Endometrial microvascular endothelial cells (primary cell): Measurements from ENCODE around the gene LKAAEAR1. TPM values are rescaled to one million over a fixed set of nuclear protein-coding genes. Genes with fewer than 3 reads are reported as not detected.
"Not testable (repeated sequence)": the region's sequence is repeated elsewhere in the genome, so short reads cannot be mapped to it uniquely, and the experiment has no call there.

Source experiments
- in situ Hi-C: cut with HindIII; loops from 2 replicates; pipeline ENCODE4 v1.10.0; 2017; ENCODE audit warnings: low sequenced_read_pairs, low pct_unique_long_range_greater_than_20kb; ENCODE audit errors: inconsistent ontology term
- total RNA-seq: library from RNA; depleted of rRNA; stranded (reverse); fragments of >200 nt; gene quantifications from one replicate; pipeline ENCODE4 v1.2.3, GENCODE V29; 2015; ENCODE audit errors: inconsistent ontology term

The LKAAEAR1 gene
- total RNA-seq = not detected

DNA sequence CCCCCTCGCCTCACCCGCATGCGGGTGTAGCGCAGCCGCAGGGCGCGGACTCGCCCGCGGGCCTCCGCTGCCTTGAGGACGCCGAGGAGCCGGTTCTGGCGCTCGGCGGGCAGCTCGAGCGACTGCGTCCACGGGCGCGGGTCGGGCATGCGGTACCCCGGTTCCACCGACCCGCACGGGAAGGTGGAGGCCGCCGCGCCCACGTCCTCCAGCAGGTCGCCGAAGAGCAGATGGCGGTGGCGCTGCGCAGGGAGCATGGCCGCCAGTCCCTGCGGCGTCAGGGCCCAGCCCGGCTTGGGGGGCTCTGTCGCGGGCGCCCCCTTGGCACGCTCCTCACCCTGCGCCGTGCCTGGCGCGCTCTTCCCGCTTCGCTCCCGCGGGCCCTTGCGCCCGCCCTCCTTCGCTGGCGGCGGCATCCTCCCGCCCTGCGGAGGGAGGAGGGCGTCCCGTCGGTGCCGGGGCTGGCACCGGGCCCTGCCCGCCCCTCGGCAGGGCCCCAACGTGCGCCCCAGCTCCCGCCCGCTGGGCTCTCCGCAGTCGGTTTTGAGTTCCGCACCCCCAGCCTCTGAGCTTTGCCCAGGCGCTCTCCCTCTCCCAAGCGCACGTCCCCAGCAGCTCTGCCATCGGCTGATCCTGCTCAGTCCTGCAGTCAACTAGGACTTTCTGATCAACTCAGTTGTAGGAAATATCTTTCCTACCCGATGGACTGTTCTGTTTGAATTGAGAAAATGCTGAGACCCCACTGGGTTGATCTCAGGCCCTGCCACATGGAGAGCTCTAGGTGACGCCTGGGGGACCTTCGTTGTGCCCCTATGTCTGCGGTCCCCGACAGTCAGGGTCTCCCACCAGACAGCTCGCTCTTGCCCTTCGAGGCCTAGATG is at the start of gene LKAAEAR1:
LKAAEAR1 (minus strand) TSS at position 595 of the 881 bp plus-strand sequence; CDS start at position 416, 179 bp downstream.
- in situ Hi-C loops = no loop called here

GRCh38 chr20:64131406-64131805 is 47.2 kb upstream of the LKAAEAR1 start:
- in situ Hi-C loops = no loop called here

GRCh38 chr20:64130876-64131275 is 46.7 kb upstream of the LKAAEAR1 start:
- in situ Hi-C loops = no loop called here

DNA sequence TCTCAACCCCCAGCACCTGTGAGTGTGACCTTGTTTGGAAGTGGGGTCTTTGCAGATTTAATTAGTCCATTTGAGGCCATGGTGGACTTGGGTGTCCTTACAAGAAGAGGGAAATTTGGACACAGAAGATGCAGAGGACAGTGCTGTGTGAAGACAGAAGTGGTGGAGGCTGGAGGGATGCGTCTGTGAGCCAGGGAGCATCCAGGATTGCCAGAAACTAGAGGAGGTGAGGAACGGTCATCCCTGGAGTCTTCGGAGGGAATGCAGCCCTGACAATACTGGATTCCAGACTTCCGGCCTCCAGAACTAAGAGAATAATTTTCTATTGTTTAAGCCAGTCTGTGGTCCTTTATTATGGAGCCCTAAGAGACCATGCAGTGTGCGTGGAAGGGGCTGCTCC is 46.1 kb upstream of the LKAAEAR1 start:
- in situ Hi-C loops = no loop called here

DNA sequence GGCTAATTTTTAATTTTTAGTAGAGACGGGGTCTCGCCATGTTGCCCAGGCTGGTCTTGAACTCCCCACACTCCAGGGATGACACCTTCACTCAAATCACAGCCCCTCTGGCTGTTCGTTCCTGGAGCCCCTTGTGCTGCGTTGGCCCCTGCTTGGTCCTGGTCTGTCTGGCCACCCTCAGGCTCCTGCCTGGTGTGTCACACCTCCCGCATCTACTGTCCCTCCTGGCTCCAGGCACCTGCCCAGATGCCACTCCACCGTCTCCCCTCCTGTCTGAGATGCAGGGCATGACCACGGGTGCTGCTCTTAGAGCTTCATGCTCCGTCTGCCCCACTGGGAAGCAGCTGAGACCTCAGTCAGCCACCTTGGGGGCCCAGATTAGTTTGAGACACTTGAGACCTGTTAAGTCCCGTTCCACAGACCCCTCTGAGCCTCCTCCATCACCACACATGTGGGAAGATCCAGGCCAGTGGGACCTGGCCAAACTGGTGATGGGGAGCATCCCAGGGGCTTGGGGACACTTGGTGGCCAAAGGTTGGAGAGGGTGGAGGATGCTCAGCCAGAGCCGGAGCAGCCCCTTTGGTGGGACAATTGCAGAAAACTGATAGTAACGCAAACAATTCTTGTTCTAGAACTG is 45.1 kb upstream of the LKAAEAR1 start:
- in situ Hi-C loops = no loop called here

DNA sequence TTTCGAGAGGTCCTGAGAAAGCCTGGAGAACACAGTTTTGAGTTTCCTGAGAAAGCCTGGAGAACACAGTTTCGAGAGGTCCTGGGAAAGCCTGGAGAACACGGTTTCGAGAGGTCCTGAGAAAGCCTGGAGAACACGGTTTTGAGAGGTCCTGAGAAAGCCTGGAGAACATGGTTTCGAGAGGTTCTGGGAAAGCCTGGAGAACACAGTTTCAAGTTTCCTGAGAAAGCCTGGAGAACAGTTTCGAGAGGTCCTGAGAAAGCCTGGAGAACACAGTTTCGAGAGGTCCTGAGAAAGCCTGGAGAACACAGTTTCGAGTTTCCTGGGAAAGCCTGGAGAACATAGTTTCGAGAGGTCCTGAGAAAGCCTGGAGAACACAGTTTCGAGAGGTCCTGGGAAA is 39.3 kb upstream of the LKAAEAR1 start:
- in situ Hi-C loops = not testable (repeated sequence)

DNA sequence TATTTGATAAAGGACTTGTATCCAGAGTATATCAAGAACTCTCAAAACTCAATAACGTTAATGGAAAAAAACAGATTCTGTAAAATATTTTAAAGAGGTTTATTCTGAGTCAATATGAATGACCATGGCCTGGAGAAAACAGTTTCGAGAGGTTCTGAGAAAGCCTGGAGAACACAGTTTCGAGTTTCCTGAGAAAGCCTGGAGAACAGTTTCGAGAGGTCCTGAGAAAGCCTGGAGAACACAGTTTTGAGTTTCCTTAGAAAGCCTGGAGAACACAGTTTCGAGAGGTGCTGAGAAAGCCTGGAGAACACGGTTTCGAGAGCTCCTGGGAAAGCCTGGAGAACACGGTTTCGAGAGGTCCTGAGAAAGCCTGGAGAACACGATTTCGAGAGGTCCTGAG is 38.7 kb upstream of the LKAAEAR1 start:
- in situ Hi-C loops = not testable (repeated sequence)

DNA sequence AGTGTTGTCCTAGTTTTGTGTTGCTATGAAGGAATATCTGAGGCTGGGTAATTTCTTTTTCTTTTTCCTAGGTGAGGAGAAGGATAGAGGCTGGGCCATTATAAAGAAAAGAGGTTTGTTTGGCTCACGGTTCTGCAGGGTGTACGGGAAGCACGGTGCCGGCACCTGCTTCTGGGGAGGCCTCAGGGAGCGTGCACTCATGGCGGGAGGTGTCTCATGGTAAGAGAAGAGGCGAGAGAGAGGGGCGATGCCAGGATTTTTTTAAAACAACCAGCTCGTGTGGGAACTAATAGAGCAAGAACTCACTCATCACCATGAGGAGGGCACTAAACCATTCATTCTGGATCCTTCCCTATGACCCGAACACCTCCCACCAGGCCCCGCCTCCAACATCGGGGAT is 37.4 kb upstream of the LKAAEAR1 start:
- in situ Hi-C loops = no loop called here

DNA sequence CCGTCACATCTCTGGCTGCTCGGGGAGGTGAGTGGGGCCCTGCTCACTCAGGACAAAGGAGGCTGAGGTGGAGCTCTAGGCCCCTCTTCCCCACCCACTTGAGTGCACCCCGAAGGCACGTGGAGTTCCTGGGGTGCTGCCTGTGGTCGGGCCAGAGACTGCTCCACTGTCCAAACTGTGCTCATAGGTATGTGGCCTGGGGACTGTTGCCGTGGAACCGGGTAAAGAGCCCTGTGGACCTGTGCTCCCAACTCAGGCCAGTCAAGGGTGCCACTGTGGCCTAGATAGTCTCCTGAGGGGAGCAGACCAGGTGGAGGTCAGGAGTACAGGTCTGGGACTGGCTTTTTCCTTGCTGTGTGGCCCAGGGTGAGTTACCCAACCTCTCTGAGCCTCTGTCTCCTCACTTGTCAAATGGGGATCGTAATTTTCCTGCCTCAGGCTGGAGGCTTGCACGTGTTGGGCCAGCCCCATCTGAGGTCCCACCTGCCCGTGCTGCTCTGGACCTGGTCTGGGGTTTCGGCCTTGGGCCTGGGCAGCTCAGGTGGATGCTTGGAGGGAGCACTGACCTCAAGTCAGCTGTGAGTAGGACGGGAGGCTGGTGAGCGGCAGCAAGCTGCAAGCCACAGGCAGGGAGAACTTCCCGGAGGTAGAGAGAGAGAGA is 35.6 kb upstream of the LKAAEAR1 start:
- in situ Hi-C loops = no loop called here

GRCh38 chr20:64119301-64119680 is 35.1 kb upstream of the LKAAEAR1 start:
- in situ Hi-C loops = no loop called here

GRCh38 chr20:64117432-64117777 is 33.2 kb upstream of the LKAAEAR1 start:
- in situ Hi-C loops = not testable (repeated sequence)

- in situ Hi-C loops = no loop called here
Measured at GRCh38 chr20:64116541-64117431, 32.6 kb upstream of the LKAAEAR1 start.

DNA sequence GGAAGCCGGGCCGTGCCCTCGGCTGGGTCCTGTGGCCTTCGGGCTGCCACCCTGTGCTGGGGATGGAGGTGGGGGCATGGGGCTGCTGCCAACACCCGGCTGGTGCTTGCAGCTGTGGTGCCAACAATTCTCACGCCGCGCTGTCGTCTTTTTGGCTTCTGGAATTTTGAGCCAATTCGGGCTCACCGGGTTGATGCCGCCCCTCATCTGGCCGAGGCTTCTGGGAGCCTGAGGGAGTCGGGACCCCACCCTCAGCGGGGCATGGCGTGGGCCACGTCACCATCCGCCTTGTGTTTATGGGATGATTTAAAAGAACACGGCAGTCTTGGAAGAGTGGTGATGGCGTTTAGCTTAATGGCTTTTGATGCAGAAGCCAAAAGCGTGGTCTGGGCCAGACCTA is 31.8 kb upstream of the LKAAEAR1 start:
- in situ Hi-C loops = no loop called here

DNA sequence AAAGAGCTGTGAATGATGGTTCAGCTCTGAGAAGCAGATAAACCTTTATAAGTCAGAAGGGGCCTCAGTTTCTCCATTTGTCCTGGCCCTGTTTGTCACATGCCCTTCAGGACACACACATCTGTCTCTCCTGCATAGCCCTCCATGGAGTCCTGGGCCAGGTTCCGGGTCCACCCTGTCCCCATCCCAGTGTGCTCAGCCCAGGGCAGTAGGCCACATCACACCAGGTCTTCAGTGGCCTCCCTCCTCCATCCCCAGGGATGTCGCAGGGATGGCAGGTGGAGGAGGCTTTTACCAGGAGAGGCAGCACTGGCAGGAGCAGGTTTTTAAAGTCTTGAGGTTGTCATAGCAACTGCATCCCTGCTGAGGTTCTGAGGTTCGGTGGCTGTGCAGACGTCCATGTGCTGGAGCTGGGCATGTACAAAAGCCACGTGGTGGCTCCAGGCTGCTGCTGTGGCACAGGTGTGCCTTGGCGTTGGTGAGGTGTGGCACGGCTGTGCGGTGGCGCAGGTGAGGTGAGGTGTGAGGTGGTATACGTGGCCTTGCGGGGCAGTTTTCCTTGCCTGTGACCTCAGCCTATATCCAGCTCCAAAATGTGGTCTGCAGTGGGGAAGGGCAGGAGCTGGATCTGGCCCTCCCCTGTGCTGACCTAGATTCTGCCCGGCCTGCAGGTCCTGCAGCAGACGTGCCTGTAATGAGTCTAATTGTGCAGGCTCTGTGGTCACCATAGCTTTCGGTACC is 31.1 kb upstream of the LKAAEAR1 start:
- in situ Hi-C loops = no loop called here

GRCh38 chr20:64114356-64114971 is 30.3 kb upstream of the LKAAEAR1 start:
- in situ Hi-C loops = no loop called here

DNA sequence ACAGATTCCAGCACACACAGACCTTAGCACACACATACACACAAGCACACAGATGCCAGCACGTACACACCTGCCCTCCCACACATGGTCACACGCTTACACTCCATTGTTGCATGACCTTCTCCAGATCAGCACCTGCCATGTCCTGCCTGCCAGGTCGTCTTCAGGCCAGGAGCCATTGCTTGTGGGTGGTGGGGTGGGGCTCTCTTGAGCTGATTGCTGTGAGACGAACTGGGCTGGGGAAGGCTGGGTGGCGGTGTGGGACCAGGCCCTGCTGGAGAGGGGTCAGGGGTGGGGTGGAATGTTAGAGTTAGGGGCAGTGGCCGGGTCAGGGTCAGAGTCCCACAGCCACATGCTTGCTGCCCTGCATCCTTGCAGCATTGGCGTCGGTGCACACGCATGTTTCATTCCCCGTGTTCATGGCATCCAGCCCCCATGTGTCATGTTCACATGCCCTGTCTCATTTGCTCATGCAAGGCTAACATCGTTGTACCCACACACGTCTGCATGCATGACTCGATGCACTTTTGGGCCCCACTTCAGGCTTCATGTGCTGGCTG is 29.7 kb upstream of the LKAAEAR1 start:
- in situ Hi-C loops = no loop called here

DNA sequence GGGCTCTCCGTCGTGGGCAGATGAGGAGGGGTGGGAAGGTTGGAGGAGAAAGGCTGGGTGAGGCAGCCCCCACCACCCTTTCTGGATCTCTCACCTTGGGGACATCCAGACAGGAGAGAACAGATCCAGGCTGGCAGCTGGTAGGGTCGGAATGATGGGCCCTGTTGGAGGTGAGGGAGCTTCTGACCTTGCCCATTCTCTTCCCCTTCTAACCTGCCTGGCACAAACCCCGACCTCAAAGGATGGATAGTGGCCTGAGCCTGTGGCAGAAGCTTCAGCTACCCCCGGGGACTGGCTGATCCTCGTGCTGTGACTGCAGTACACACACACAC is 29.2 kb upstream of the LKAAEAR1 start:
- in situ Hi-C loops = no loop called here
